Smooth muscle cell (in vitro differentiated cells): ENCODE results near the gene SHROOM1. TPM values are rescaled to one million over a fixed set of nuclear protein-coding genes. Genes with fewer than 3 reads are reported as not detected.
A peak's percentile ranks its signal among the peaks of the same experiment; 100 is the strongest.

Experiments used
- DNase-seq: peaks from one replicate; lab custom pipeline; 2025; ENCODE audit not compliant: unreplicated experiment; lab: John Stamatoyannopoulos, UW
- H2AFZ ChIP-seq: fragments of 200-600 bp; sonication (generic); 2 replicates; pipeline ENCODE4 v1.6.0; 2016; ENCODE audit warnings: antibody characterized with exemption, low read depth, mild to moderate bottlenecking
- H3F3A ChIP-seq: fragments of 200-600 bp; sonication (generic); 2 replicates; pipeline ENCODE4 v1.6.0; 2017; ENCODE audit warnings: antibody characterized with exemption, low read depth
- H3K27ac ChIP-seq: fragments of 200-600 bp; sonication (generic); 2 replicates; pipeline ENCODE4 v1.5.1; 2016; ENCODE audit warnings: low read depth, mild to moderate bottlenecking
- H3K27me3 ChIP-seq: fragments of 200-600 bp; sonication (generic); 2 replicates; pipeline ENCODE4 v1.6.1; 2016; ENCODE audit warnings: low read depth, mild to moderate bottlenecking
- H3K36me3 ChIP-seq: fragments of 200-600 bp; sonication (generic); 2 replicates; pipeline ENCODE4 v1.5.1; 2016; ENCODE audit warnings: low read depth
- H3K4me1 ChIP-seq: fragments of 200-600 bp; sonication (generic); 2 replicates; pipeline ENCODE4 v1.5.1; 2016; ENCODE audit warnings: low read depth
- H3K4me2 ChIP-seq: fragments of 200-600 bp; sonication (generic); 2 replicates; pipeline ENCODE4 v1.6.0; 2016; ENCODE audit warnings: mild to moderate bottlenecking
- H3K4me3 ChIP-seq: fragments of 200-600 bp; sonication (generic); 2 replicates; pipeline ENCODE4 v1.5.1; 2016; ENCODE audit warnings: mild to moderate bottlenecking
- H3K79me2 ChIP-seq: fragments of 200-600 bp; sonication (generic); 2 replicates; pipeline ENCODE4 v1.6.0; 2016; ENCODE audit warnings: low read depth, mild to moderate bottlenecking
- H3K9ac ChIP-seq: fragments of 200-600 bp; sonication (generic); 2 replicates; pipeline ENCODE4 v1.6.0; 2016; ENCODE audit warnings: low read depth
- H3K9me3 ChIP-seq: fragments of 200-600 bp; sonication (generic); replicated peaks from 2 replicates; pipeline ENCODE4 v1.5.1; 2016; ENCODE audit warnings: low read depth
- H4K20me1 ChIP-seq: fragments of 200-600 bp; sonication (generic); 2 replicates; pipeline ENCODE4 v1.6.0; 2016; ENCODE audit warnings: low read depth
- WGBS: methylation state at CpG from one replicate; pipeline ENCODE4 v1.1.7; 2016; ENCODE audit warnings: low lambda C conversion rate; 5-methylcytosine and 5-hydroxymethylcytosine counted together
- polyA plus RNA-seq: library from polyadenylated mRNA; unstranded; fragments of >200 nt; fragmentation: Nextera tagmentation; extraction: Ambion mirVana; gene quantifications from 2 replicates; pipeline ENCODE4 v1.2.1, GENCODE V29; 2016
- total RNA-seq: library from RNA; depleted of rRNA; stranded (reverse); fragments of >200 nt; gene quantifications from 2 replicates; pipeline ENCODE4 v1.2.3, GENCODE V29; 2014
- TF ChIP-seq, protein P1 (sequence below): fragments of 200-600 bp; sonication (generic); IDR thresholded peaks from 2 replicates; pipeline ENCODE4 v1.5.1; 2017; ENCODE audit warnings: borderline replicate concordance, mild to moderate bottlenecking, antibody characterized with exemption; ENCODE audit not compliant: insufficient read depth, poor library complexity, severe bottlenecking

SHROOM1 gene
- total and polyA plus RNA-seq, 2 experiments from 2014 or later = 5.9 to 12.0 TPM

DNA sequence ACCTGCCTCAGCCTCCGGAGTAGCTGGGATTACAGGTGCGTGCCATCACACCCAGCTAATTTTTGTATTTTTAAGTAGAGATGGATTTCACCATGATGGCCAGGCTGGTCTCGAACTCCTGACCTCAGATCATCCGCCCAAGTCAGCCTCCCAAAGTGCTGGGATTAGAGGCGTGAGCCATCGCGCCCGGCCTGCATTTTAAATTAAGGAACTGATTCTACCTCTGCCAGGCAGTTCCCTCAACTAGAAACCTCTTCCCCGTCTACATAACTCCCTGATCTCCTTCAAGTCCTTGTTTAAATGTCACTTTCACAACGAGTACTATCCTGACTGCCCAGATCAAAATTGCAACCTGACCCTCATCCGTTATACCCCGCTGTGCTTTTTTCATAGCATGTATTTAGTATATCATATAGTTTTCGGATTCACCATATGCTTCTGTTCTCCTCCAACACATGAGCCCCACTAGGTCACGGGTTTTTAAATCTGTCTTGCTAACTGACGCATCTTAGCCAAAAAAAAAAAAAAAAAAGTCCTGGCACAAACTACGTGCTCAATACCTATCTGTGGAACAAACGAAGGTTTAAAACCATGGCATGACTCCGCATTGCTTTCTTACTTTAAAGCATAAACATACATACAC lies 18.2 kb downstream of the SHROOM1 start:
- Histone ChIP-seq H2AFZ (no peak overlapping the region), H4K20me1 (no peaks in the 10 kb centered on the region), H3K27me3 (peaks cover 45% of the 10 kb centered on the region), H3F3A (peaks cover 6% of the 10 kb centered on the region), H3K9ac (no peak overlapping the region), H3K36me3 (no peaks in the 10 kb centered on the region), H3K9me3 (no peaks in the 10 kb centered on the region), H3K4me2 (no peak overlapping the region), H3K27ac (no peak overlapping the region), H3K4me3 (no peak overlapping the region), H3K4me1 (peaks cover 4% of the 10 kb centered on the region), H3K79me2 (no peaks in the 10 kb centered on the region)
- TF ChIP-seq, protein P1, sequence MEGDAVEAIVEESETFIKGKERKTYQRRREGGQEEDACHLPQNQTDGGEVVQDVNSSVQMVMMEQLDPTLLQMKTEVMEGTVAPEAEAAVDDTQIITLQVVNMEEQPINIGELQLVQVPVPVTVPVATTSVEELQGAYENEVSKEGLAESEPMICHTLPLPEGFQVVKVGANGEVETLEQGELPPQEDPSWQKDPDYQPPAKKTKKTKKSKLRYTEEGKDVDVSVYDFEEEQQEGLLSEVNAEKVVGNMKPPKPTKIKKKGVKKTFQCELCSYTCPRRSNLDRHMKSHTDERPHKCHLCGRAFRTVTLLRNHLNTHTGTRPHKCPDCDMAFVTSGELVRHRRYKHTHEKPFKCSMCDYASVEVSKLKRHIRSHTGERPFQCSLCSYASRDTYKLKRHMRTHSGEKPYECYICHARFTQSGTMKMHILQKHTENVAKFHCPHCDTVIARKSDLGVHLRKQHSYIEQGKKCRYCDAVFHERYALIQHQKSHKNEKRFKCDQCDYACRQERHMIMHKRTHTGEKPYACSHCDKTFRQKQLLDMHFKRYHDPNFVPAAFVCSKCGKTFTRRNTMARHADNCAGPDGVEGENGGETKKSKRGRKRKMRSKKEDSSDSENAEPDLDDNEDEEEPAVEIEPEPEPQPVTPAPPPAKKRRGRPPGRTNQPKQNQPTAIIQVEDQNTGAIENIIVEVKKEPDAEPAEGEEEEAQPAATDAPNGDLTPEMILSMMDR = no peak
- 76% methylated on average over 18 of the region's 18 CpGs for WGBS
- DNase-seq = no peak

DNA sequence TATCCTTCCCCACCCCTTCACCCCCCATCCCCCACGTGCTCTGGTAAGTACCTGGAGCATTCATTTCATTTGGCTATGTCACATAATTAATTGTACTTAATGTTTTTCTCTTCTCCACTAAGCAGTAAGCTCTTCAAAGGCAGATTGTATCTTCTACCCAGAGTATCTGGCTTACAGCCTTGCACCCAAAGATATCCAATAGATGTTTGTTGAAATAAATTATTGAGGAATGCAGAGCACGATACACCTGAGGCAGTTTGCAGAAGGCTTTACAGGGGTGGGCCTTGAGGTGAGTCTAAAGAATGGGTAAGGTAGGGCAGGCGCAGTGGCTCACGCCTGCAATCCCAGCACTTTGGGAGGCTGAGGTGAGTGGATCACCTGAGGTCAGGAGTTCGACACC lies 19.8 kb downstream of the SHROOM1 start:
- Histone ChIP-seq H3K9ac (no peak overlapping the region), H3K36me3 (no peaks in the 10 kb centered on the region), H3K27ac (no peak overlapping the region), H3K4me3 (no peak overlapping the region), H3K4me1 (peaks cover 6% of the 10 kb centered on the region), H3K4me2 (no peak overlapping the region), H4K20me1 (no peaks in the 10 kb centered on the region), H3K9me3 (no peaks in the 10 kb centered on the region), H2AFZ (no peak overlapping the region), H3K79me2 (no peaks in the 10 kb centered on the region), H3K27me3 (peaks cover 45% of the 10 kb centered on the region), H3F3A (peaks cover 6% of the 10 kb centered on the region)
- TF ChIP-seq, protein P1 = no peak
- DNase-seq = no peak
- 89% methylated on average over 5 of the region's 5 CpGs for WGBS

DNA sequence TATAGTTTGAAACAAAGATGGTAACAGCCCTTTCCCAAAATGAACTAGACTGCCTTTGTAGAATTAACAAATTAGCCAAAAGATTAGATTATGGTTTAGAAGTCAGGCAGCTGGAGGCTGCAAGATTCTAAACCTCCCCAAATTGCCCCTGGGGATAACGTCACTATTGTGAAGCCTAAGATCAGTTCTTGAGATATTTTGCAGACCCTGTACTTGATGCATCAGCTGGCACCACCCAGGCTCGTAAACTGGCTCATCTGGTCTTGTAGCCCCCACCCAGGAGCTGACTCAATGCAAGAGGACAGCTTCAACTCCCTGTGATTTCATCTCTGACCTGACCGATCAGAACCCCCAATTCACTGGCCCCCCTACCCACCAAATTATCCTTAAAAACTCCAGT lies 21.6 kb downstream of the SHROOM1 start:
- Histone ChIP-seq H3K4me2 (no peak overlapping the region), H4K20me1 (no peaks in the 10 kb centered on the region), H3K4me3 (no peak overlapping the region), H3K27me3 (peaks cover 28% of the 10 kb centered on the region), H3K9me3 (no peaks in the 10 kb centered on the region), H3K27ac (no peak overlapping the region), H2AFZ (peak overlapping the region; percentile 37), H3K79me2 (no peaks in the 10 kb centered on the region), H3K36me3 (no peaks in the 10 kb centered on the region), H3K9ac (no peak overlapping the region), H3K4me1 (peaks cover 6% of the 10 kb centered on the region), H3F3A (peaks cover 6% of the 10 kb centered on the region)
- WGBS = 6% methylated on average over 3 of the region's 3 CpGs
- TF ChIP-seq, protein P1 = no peak
- no peak for DNase-seq

DNA sequence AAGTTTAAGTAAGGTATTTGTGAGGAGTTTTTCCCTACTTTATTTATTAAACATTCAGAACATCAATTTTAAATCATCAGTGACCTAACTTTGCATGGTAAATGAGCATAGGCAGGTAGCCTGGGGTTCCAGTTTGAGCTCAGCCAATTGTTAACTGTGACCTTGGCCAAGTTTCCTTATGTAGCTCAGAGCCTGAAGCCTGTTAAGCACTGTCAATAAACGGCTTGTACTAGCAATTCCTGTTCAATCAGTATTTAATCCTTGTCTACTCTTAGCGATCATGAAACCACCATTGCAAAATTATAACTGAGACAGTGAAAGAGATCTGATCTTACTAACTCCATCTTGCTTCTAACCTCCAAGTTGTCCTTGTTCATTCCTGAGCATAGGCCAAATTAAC lies 22.0 kb downstream of the SHROOM1 start:
- Histone ChIP-seq H3K27ac (no peak overlapping the region), H4K20me1 (no peaks in the 10 kb centered on the region), H3K27me3 (peaks cover 24% of the 10 kb centered on the region), H3K9ac (no peak overlapping the region), H3K4me1 (peaks cover 6% of the 10 kb centered on the region), H2AFZ (peak overlapping the region; percentile 37), H3K4me3 (no peak overlapping the region), H3K36me3 (no peaks in the 10 kb centered on the region), H3K9me3 (no peaks in the 10 kb centered on the region), H3K79me2 (no peaks in the 10 kb centered on the region), H3K4me2 (no peak overlapping the region), H3F3A (peaks cover 6% of the 10 kb centered on the region)
- WGBS = 19% methylated on average over 2 of the region's 2 CpGs
- TF ChIP-seq, protein P1 = no peak
- no peak for DNase-seq
